GM19395 (cell line): ENCODE measurements around the gene PHF2.

Experiments
- ATAC-seq: cut with Tn5 transposase; IDR thresholded peaks from one replicate; pipeline ENCODE4 v1.9.1; 2021; ENCODE audit warnings: mild to moderate bottlenecking, moderate library complexity; ENCODE audit not compliant: unreplicated experiment

Gene PHF2

DNA sequence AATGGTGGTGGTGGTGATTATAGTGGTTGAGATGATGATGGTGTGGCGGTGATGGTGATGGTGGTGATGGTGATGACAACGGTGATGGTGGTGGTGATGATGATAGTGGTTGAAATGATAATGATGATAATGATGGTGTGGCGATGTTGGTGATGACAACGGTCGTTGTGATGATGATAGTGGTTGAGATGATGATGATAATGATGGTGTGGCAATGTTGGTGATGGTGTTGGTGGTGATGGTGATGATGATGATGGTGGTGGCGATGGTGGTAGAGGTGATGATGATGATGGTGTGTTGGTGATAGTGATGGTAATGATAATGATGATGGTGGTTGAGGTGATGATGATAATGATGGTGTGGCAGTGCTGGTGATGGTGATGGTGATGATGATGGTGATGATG, 48.0 kb downstream of the PHF2 start:
- no peak for ATAC-seq

DNA sequence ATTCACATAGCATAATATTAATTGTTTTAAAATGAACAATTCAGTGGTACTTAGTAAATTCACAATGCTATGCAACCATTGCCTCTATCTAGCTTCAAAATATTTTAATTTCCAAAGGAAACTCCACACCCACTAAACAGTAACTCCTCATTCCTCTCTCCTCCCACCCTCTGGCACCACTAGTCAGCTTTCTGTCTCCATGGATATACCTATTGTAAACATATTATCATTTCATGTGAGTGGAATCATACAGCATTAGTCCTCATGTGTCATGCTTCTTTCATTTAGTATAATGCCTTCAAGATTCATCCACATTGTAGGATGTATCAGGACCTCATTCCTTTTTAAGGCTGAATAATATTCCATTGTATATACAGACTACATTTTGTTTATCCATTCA, 48.6 kb downstream of the PHF2 start:
- ATAC-seq, result no peak

DNA sequence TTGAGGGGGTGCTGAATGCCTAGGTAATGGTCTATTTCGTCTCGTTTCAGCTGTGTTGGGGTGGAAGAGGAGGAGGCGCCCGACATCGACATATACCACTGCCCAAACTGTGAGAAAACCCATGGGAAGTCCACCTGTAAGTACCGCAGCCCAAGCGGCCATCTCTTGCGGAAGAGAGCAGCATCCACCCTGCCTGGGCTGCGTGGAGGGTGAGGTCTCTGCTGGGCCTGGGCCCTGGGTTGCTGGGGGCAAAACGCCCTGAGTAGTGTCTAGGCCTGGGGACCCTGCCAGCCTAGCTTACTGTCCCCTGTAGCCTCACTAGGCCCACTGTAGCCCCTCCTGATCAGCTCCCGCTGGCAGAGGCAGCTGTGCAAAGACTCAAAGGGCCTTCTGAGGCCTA, 53.5 kb downstream of the PHF2 start:
- ATAC-seq, result no peak

DNA sequence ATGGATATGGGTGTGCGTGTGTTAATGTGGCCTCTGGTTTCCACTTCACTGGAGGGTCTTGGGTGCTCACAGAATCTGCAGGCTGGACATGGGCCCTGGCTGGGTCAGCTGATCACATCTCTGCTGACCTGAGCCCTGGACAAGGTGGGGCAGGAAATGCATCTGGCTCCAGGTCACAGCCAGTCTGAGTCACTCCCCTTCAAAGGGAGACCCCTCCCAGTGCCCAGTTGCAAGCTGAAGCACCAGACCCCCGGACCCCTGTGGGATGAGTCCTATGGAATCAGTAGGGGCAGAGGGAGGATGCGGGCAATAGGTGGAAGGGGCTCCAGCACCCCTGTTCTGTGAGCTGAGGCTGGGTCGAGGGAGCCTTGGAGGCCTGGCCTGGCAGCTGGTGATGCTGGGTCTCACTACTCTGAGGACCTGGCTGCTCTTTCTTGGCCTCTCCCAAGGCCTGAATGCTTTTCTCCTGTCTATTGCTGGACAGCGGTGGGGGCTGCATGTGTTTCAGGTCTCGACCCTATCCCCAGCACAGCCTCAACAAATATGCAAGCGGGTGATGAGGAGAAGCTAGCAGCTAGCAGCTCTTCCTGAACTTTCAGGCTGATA, 54.5 kb downstream of the PHF2 start:
- no peak for ATAC-seq

DNA sequence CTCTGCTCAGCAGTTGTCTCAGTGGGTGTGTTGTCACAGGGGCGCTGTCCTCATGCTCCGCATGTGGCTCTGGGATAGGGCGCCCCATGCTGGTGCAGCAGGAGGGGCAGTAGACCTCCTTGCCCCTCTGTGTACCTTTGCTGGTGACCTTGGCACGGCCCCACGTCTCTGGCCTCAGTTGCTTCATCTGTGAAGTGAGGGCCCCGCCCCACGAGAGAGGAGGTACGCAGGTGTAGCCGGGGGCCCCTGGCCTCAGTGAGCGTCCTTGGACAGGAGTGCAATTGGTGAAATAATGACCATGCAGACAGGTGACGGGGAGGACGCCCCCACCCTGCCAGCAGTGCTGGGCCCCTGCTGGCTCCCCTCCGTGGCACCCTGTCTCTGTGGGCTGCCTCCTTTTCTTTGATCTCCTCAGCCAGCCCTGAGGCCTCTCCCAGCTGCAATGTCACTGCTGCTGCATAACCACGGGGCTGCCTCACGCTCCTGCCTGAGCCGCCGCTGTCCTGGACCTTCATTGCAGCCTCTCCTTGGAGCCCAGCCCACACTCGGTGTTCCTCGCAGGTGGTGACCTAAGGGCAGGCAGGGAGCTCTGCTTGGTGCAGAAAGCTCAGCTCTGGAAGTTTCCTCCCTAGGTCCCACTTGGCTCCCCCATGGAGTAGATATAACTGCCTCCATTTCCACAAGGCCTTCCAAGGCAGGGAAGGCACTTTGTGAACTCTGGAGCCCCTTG, 57.3 kb downstream of the PHF2 start:
- no peak for ATAC-seq

DNA sequence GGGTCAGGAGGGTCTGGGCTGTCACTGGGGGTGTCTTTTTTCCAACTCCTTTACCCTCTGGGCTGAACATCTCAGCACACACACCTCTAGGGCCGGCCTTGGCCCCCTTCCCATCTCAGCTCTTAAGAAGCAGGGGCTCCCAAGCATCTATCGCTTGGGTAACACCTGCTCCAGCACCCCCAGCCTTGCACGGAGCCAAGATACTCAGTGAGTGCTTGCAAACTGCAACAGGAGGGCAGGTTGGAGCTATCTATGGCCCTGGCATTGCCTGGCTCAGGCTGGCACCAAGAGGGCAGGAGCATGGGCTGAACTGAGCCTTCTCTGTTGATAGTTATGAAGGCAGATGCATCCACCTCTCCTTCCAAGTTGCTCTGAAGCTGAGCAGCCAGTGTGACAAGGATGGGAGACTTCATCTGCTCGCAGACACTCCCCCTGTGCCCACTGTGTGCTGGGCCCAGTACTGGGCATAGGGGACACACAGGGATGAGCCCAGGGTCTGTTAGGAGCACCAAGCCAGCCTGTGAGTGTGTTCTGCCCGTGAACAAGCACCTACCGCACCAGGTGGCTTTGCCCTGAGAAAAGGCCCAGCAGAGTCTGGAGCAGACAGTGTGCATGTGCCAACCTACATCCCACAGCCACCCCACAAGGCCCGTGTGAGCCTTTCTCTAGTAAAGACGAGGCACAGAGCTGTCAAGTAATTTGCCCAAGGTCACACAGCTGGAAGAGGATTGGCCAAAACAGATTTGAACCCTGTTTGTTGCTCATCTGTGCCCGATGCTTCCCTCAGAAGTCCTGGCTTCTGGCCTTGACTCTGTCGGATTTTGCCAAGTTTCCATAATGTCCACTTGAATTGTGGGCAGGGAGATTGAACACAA, 58.2 kb downstream of the PHF2 start:
- no peak for ATAC-seq

DNA sequence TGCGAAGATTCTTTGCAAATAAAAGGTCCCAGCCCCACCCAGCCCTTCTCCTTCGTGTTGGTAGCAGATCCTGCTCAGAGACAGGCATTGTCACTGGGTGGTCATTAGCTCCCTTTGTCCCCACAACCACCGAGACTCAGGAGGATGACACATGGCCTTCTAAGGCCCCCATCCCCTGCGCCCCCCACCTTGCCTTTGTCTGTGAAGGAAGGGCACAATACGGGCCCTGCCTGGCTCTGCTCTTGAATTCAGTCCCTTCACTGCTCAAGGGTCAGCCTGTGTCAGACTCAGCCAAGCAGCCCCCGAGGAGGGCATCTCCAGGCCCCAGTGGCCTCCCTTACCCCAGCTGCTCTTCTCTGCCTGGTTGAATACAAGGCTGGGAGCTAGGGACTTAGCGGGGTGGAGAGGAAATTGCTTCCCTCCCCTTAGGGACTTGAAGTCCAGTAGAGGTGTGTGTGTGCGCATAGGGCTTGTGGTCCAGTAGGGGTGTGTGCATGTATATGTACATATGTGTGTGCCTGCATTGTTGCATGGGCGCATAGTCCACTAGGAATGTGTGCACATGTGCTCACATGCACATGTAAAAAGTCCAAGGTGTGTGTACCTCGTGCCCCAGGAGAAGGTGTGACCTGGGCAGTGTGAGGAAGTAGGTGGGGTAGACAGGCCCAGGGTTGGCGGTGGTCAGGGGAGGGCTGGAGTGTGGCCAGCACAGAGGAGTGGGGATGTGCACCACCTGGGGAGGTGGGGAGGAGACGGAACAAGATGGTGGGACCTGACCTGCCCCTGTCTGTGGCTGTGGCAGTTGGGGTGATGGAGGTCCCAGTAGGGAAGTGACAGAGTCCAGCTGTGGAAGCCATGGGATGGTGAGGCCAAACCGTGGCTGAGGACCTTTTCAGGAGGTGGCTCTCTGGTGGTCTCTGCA, 59.1 kb downstream of the PHF2 start:
- ATAC-seq, result no peak

DNA sequence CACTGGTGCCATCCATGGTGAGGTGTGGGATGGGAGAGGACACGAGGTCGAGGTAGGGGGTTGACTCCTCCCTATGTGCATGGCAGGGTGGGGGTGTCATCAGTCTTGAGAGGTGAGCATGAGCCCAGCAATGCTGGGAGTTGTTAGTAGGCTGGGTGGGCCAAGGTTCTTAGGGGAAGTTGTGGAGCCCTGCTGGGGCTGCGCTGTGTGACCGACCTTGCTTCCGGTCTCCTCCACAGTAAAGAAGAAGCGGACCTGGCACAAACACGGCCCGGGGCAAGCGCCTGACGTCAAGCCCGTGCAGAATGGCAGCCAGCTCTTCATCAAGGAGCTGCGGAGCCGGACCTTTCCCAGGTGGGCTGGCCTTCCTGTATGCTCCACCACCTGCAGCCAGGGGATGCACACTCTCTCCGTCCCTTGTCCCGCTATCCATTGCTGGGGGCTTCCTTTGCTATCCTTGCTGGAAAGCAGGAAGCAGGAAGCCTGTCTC, 59.8 kb downstream of the PHF2 start:
- no peak for ATAC-seq

DNA sequence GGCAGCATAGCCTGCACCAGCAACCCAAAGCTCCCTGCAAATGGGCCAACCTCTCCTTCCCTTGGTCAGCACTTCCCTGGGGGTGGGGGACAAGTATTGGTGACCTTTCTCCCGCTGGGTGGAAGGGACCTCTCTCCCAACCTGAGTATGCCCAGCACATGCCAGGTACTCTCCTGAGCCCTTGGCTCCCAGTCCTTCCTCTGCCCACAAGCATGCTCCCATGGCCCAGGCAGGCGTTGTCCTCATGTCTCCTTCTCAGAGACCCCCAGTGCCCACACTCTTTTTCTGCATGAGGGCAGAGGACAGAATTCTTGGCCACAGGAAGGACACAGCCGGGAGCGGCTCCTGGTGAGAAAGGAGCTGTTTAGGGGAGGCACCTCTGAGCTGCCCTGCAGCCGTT, 60.3 kb downstream of the PHF2 start:
- no peak for ATAC-seq

DNA sequence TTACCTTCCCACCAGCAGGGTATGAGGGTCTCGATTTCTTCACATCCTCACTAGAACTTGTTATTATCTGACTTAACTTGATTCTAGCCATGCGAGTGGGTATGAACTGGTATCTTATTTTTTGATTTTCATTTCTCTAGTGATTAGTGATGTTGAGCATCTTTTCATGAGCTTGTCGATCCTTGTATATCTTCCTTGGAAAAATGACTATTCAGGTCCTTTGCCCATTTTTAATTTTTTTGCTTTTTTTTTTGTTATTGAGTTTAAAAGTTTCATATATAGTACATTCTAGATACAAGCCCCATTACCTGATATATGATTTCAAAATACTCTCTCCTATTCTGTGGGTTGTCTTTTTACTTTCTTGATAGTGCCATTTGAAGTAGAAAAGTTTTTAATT, 61.5 kb downstream of the PHF2 start:
- ATAC-seq, result no peak

DNA sequence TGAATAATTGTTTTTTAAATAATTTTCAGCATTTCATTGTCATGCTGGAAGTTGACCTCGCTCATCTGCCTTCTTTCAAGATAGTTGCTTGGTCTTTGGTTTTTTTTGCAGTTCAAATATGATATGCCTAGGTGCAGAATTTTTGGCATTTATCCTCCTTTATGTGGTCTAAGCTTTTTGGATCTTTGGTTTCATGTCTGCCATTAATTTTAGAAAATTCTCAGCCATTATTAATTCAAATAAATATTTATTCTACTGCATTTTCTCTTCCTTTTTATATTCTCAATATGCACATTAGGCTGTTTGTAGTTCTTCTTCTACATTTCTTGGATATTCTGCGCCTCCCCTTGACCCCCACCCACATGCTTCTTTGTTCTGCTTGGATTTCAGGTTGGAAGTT, 63.6 kb downstream of the PHF2 start:
- no peak for ATAC-seq

DNA sequence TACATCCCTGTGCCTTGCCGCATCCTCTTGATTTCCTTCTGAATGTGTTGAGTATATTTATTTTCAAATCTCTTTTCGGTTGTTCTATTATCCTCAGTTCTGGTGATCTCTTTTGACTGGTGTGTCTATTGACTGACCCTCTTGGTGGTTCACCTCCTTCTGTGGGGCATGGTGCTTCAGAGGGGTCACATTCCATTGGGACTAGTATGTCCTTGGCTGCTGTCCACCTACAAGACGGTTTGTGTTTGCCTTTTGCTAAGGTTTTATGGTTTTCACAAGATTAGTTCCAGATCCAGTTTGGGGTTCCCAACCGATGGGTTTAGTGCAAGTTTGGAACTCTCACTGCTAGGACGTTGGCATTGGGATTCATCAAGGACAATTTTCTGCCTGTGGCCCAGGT, 66.6 kb downstream of the PHF2 start:
- ATAC-seq, result no peak

DNA sequence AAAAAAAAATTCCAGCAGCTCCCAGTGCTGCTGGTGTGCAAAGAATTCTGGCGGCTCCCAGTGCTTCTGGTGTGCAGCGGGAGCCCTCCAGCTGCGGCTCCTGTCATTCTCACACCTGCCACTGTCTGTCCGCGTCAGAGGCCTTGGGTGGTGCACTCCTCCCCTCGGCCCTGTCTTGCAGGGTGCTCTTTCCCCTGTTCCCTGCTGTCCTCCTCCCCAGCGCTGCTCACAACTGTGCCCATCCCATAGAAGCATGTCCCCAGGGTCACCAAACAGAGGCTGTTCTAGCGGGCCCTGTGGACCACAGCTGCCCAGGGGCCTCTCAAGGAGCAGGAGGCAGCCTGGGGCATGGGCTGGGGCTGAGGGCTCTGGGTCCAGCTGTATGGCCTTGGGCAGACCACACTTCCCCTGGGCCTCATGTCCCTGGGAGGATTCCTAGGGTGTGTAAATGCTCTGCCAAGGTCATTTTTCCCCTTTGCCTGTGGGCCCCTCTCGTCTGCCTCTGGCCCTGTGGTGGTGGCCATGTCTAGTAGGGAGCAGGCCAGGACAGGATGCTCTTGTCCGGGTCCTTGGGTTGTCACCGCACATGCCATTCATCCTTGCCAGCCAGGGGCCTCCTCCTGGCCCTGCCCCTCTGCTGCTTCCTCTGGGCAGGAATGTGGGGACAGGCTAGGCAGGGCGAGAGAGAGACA, 68.2 kb downstream of the PHF2 start:
- ATAC-seq, result no peak

DNA sequence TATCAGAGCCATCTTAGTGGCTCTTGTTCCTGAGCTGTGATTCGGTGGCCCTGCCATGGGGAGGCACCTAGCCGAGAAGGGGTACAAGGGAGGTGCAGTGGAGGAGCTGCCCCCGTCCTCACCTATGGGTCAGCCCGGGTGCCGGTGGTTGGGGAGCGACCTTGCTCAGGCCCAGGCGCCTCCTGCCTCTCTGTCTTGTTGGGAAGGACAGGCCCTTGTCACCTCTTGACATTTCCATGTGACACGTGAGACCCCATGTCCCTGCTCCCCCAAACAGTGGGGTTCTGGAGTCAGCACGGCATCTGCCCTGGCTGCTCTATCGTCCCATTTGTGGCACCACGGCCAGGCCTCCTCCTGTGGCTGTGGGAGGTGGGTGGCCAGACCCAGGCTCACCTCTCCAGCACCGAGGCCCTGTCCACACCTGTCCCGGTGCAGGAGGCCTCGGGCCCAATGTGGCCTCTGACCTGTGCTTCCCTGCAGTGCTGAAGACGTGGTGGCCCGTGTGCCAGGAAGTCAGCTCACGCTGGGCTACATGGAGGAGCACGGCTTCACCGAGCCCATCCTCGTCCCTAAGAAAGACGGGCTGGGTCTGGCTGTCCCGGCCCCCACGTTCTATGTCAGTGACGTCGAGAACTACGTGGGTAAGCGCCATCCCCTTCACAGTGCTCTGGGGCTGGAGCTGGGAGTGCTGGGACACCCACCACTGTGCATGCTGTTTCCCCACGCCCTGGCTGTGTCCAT, 68.9 kb downstream of the PHF2 start:
- no peak for ATAC-seq

DNA sequence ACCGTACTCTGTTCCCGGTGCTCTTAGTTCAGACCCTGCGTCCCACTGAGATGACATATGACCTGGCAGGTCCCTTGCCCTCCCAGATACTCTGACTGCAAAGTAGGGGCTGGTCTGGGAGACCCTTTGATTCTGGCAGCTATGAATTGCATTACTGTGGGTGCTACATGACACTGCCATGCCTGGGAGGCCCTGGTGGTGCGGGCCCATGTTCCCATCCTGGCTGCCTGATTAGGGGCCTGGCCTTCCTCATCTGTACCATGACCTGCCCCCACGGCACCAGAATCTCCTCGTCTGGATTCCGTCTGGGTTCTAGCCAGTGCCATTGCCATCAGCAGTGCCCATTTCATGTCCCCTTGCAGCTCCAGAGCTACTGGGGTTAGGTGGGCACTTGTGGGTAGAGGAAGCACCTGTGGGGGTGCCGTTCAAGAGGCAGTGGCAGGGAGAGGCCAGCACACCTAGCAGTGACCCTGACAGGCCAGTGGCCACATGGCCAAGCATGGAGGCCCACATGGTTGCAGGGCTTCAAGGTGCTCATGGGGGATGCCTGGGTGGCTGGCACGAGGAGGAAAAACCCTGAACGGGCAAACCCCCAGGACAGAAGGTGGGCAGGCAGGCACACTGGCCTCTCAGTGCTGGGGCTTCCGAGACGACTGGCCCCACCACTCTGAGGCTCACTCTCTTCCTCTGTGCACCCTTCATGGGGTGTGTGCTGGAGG, 69.7 kb downstream of the PHF2 start:
- ATAC-seq, result no peak

DNA sequence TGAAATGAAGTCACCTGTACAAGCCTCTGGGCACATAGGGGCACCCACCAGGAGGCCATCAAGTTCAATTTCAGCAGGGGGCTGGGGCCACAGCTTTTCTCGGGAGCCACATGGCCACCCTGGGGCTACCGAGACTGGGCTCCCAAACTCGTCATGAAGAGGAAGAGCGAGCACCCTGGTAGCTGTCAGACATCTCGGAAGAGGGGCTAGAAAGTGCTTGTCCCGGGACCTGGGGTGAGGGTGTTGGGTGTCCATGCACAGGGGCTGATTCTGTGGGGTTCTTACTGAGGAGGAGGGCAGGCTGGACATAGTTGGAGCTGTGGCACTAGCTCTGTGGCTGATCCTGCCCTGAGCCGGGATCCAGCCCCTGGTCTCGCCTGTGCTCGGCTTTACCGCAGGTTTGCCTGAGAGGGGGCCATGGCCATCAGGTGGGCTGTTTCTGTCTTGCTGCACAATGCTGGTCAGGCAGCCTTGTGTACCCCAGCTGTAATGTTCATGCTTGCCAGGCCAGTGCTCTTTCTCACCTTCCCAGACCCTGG, 70.3 kb downstream of the PHF2 start:
- ATAC-seq, result no peak

DNA sequence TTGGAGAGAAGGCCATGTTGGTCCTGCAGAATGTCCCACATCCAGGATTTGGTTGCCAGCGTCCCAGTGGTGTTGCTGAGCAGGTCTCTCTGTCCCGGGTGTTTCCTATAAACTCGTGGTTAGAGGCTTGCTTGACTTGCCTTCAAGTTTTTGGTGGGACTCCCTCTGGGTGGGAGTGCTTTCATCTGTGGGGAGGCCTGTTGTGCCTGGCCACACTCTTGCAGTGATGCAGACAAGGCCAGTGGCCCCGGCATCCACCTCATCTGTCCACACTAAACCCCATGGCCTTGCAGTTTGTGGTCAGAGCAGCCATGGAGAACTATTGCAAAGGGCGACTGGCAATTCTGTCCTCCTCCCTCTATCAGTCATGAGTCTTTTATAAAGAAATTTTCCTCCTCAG, 71.8 kb downstream of the PHF2 start:
- ATAC-seq, result no peak

DNA sequence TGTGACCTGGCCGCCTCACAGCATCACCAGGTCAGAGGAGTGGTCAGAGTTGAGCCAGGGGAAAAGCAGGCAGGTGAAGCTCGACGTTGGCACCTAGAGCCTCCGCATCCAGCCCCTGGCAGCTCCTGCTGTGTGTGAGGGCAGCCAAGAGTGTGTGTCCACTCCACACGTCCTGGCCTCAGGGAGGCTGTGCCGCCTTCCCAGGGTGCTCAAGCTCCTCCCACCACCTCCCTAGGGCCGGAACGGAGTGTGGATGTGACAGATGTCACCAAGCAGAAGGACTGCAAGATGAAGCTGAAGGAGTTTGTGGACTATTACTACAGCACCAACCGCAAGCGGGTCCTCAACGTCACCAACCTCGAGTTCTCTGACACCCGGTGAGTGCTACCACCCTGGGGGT, 72.5 kb downstream of the PHF2 start:
- no peak for ATAC-seq
